Measurements from ENCODE around the gene IFTAP. TPM values are rescaled to one million over a fixed set of nuclear protein-coding genes. Genes with fewer than 3 reads are reported as not detected.

The IFTAP gene, protein sequence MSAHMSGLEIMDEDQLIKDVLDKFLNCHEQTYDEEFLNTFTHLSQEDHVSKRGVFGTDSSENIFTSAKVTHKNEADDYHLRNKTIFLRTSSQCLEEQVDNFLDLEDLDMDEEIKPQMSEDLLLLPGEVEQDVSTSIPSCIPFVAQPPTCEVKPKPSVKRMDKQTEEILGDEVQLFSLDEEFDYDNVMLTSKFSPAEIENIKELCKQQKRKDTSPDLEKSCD
- total RNA-seq (2022; extraction: Qiagen RNA extraction): 14.9 to 16.7 TPM (median 16.3 TPM) in 5 replicates

DNA sequence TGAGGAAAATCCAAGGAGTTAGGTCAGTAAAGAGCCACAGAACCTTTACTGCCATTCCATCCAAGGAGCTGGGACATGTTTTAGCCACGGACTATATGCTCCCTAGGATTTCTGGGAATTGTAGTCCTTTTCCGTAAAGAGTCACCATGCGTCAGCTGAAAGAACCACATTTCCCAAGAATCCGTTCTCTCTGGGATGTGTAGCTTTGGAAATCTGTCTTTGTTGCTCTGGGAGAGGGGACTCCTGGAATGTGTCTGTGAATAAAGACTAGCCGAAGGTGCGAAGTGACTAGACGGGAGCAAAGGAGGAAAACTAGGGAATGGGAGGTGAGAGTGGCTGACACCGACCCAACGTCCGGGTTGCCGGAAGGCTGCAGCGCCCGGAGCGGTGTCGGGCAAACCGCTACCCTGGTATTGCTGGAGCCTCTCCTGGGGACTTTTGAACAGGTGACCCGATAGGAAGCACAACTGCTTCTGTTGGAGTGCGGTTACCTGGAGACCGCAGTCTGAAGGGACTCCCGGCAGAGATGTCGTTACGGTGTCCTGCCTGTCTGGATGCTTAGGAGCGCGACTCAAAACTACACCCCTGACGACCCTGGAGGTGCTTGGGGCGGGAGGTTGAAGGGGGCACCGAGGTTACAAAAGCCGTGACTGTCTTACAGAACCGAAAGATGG is at the start of gene IFTAP:
Gene IFTAP, plus strand, starts transcription at position 187 of the 674 bp plus-strand sequence. CDS start 15,602 bp downstream, outside the sequence.

DNA sequence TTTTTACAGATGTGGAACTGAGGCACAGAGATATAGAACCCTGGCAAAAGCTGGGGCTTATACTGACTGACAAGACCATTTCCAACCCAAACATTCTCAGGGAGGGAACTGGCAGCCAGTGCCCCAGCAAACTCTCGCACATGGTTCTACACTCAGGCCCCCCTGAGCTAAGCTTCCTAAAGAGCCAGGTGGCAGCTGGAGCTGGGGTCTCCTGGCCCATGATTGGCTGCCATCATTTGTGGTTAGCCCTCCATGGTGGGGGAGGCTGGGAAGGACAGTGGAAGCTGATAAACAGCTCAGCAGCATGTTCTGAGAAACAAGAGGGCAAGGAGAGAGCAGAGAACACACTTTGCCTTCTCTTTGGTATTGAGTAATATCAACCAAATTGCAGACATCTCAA is 26.6 kb upstream of the IFTAP start, which contains the start of gene RAG1:
Gene RAG1, plus strand, starts transcription at position 314 of the 400 bp plus-strand sequence. CDS start 5,298 bp downstream, outside the sequence.

DNA sequence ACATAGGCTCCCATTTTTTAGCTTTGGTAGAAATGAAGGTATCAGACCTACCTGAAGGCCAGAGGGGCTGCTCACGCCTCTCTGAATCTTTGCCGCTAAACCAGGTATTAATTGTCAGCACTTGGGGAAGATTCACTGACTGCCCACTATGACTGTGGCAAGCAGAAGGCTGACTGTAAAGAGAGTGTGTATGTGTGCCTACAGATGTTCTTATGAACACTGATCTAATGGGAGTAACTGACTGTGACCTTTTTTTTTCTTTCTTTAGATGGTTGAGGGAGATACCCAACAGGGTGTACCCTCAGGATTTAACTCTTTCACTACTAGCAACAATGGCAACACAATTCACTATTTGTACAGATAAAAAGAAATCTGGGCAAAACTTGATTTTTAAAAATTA is 3.7 kb downstream of the IFTAP start, which contains the start of gene RAG2:
Gene RAG2, minus strand, starts transcription at position 186 of the 400 bp plus-strand sequence. CDS start 4,068 bp downstream, outside the sequence.

Other genes with a start within 250 kb of the IFTAP start
- gene TRAF6, start 84.2 kb upstream of the IFTAP start, total RNA-seq (2022; extraction: Qiagen RNA extraction): 6.6 to 8.0 TPM (median 7.4 TPM) in 5 replicates
- gene RAG1, start 26.5 kb upstream of the IFTAP start, total RNA-seq (2022; extraction: Qiagen RNA extraction): 0.10 to 0.71 TPM (median 0.39 TPM) in 5 replicates
- gene RAG2, start 3.7 kb downstream of the IFTAP start, total RNA-seq (2022; extraction: Qiagen RNA extraction): not detected in 5 replicates